Spleen (tissue), 7 donors: ENCODE results near the gene DUSP9.

Experiments
- CTCF ChIP-seq, 11 experiments: fragments of 200-600 bp in 7 of 11; fragments of 450-650 bp in 4 of 11; sonication (generic) in 4 of 11; IDR thresholded peaks in 8 of 11; conservative IDR thresholded peaks in 3 of 11; 1 replicate in 7 of 11; 2 replicates in 4 of 11; pipeline versions ENCODE4 v1.4.0 to v1.8.0; 2016 to 2021; ENCODE audit warnings: antibody characterized with exemption in 11 of 11, inconsistent platforms in 4 of 11, mild to moderate bottlenecking in 1 of 11
- POLR2AphosphoS5 ChIP-seq, 3 donors: sonication (generic); formaldehyde crosslinking; IDR thresholded peaks; one replicate each; pipeline ENCODE4 v1.5.1; 2017; ENCODE audit warnings: antibody characterized with exemption in 3 of 3
- donor health status: DM: no; HTN: no; CAD: no; lungs with moderate emphysema.
- donor health status: DM: no; HTN: no; CAD: no.
- donor health status: DM: no; HTN: no; CAD: no.

- TF ChIP-seq CTCF (IDR thresholded peaks at IDR 0.05 in 8 of 11, conservative IDR thresholded peaks at IDR 0.05 in 3 of 11), result no peak
- TF ChIP-seq POLR2AphosphoS5 (IDR thresholded peaks at IDR 0.05), result no peak
Observed at GRCh38 chrX:153642655-153643430, 4.2 kb upstream of the DUSP9 start.
